KG1 (cell line): Measurements from ENCODE around the gene COG7.
"Not testable (repeated sequence)": the region's sequence is repeated elsewhere in the genome, so short reads cannot be mapped to it uniquely, and the experiment has no call there.

Source experiments
- DNase-seq: peaks from one replicate; lab custom pipeline; 2025; lab: John Stamatoyannopoulos, UW

COG7 gene

DNA sequence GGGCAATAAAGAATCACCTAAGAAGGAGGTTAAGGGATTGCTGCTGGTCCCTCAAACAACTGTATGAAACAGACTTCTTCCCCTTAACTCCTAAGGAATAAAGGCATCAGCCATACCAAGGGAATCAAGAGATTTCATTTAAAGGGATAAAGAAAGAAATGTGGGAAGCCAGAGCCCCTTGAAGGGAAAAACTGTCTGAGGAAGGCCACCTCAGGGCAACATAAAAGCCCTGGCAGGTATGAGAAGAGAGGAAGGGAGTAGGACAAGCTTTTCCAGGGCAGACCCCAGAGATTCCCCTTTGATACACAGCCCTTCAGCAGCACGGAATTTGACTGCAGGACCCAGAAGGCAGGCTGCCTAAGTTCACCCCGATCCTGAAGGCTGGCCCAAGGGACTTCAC, 43.5 kb downstream of the COG7 start:
- DNase-seq = no peak

DNA sequence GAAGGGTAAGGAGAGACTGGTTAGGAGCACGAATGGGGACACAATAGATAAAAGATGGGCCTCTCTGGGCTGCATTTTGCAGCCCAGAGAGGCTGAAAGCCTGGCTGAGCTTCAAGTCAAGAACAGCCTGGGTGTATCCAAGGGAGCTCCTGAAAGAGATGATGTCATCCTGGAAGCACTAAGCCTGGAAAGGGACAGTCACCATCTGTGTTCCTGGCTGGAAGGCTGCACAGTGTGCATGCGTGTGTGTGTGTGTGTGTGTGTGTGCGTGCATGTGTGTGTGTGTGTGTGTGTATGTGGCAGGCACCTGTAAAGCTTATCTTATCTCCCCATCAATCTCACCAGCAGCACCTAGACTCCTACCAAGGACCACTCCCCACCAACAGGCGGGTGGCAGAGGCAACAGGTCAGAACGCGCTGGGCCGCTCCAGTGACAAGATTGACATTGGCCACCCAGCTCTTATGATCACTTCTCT, 44.1 kb downstream of the COG7 start:
- no peak for DNase-seq

DNA sequence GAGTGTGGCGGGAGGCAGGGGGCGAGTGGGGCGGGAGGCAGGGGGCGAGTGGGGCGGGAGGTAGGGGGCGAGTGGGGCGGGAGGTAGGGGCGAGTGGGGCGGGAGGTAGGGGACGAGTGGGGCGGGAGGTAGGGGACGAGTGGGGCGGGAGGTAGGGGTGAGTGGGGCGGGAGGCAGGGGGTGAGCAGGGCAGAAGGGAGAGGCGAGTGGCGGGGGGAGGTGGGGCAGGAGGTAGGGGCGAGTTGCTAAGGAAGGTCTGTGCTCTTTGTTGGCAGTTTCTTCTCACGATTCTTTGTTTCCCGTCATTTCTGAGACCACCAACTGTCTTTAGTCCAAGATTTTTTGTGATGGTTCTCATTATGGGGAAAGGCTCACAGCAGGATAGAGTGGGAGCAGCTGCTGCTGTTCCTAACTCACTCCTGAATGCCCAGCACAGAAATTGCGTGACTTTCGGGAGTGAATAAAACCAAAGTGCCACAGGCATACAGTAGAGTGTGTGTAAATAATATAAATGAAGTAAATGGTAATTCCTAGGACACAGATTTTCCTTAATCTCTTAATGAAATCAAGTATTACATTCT, 44.7 kb downstream of the COG7 start:
- DNase-seq = no peak

DNA sequence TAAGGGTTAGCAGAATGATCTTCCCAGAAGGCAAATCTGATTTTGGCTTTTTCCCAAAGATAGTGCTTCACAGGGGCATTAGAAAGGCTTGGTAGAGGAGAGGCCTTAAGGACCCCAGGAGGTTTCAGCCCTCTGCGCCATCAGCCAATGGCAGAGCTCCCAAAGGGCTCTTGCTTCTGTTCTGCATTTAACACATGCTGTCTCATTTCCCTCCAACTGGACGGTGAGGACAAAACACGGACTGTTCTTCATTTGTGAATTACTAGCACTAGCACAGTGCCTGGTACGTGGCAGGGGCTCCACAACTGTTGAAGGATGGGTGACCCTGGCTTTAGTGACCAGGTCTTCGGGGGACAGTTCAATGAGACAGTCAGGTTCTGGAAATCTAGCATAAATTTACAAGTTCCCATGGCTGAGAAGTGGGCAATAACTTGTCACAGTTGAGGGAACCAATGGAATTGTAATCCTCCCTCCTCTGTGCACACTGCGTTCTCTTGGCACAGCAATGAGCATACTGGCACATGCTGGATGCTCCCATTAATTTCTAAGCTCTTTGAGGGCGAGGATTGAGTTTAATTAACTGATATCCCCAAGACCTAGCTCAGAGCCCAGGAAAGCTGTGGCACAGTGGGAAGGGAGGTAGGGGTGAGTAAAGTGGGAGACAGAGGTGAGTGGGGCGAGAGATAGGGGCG, 45.4 kb downstream of the COG7 start:
- DNase-seq = no peak

DNA sequence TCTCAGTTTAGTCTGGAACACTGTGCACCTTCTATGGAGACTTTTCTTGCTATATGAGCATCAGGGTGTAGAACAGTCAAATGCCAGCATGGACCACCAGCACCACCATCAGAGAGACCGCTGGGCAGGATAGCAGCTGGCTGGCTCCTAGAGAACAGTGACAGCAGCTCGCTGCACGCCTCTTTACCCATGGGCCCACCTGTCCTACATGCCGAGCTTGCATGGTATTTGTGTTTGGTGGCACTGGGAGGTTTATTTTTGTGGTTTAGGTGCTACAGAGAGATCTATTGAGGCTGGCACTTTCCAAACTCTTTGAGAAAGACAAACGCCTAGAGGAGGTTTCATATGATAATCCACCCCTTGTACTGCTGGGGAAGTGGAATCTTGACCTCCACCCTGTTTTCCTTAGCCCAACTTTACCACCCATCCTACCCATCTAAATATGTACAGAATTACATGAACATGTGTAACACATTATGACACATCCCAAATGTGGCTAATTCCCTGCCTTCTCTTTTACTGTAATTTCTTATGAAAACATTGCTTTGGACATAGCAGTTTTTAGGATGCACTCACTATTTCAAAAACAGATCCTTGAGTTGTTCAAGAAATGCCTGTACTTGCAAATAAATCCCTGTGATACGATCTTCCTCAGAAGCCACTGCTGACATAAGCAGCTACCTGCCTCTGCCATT, 46.3 kb downstream of the COG7 start:
- no peak for DNase-seq

DNA sequence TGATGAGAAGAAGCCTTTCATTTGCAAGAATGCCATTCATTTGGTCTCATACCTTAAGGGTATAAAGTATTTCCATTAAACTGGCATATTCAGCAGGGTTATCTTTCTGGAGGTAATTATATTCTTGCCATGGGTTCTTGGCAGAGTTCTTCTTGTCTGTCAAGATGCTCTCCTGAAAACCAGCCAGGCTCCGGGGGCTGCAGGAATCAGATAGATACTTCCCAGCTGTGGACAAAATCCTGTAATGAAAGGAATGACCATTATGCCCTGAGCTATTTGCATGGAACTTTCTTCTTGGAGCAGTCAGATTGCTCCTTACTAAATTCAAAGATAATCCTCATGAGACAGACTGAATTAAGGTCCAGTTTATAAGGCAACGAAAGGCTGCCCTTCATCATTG, 47.0 kb downstream of the COG7 start:
- no peak for DNase-seq

DNA sequence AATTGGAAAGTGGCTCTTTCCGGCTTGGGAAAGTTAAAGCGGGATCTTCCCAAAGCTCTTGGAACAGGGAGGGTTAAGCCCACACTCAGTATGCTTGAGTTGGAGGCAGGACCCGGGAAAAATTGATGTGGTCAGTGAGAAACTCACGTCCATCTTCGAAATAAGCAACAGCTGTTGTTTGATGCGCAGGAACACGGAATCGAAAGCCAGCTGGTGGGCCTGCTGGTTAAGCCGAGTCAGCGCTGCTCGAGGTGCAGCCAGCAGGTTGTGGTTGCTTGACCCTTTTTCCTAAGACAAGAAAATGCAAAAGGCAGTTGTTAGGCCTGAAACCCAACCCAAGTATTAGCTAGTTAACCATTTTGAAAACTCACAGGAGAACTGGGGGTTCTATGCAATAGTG, 49.4 kb downstream of the COG7 start:
- no peak for DNase-seq

DNA sequence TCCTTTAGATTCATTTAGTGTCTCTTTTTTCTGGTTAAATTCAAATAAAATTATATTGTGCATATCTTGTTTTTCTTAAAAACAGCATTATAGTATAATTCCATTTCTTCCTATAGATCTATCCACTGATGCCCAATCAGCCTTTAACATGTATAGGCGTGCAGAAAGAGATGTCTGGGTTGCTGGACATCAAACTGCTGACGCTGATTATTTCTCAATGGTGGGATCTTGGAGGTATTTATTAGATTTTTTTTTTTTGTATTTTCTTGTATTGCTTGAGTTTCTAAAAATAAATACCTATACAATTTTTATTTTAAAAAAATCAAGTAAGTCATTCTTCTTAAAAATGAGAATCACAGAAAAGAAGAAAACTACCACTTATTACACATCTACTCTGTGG, 50.9 kb downstream of the COG7 start:
- no peak for DNase-seq

DNA sequence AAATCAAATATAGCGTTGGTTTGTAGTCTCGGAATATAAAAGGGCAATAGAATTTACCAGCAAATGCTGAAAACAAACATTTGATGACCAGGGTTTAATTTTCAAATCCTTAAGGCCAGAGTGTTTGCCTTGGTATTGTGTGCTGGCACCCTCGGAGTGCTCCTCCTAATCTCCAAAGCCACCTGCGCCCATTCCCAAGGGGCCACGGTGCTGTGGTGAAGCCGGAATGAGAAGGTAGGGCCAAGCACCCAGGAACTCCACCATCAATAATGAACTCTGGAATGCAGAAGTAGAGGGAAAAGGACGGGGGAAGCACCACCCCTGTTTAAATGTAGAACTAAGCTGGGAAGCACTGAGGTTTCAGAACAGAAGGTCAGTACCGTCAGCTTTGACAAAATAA, 51.9 kb downstream of the COG7 start:
- no peak for DNase-seq

DNA sequence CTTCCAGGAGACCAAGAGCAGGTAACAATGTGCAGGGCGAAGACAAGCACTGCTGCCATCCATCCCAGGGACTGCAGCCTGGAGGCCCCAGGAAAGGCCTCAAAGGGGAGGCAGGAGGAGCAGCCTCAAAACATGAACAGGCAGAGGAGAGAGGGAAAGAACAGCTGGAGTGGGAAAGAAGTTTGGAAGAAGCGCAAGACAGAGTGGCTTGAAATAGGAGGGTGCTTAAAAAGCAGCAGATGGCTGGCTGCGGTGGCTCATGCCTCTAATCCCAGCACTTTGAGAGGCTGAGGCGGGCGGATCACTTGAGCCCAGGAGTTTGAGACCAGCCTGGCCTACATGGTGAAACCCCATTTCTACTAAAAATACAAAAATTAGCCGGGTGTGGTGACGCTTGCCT, 52.5 kb downstream of the COG7 start:
- not testable (repeated sequence) for DNase-seq

DNA sequence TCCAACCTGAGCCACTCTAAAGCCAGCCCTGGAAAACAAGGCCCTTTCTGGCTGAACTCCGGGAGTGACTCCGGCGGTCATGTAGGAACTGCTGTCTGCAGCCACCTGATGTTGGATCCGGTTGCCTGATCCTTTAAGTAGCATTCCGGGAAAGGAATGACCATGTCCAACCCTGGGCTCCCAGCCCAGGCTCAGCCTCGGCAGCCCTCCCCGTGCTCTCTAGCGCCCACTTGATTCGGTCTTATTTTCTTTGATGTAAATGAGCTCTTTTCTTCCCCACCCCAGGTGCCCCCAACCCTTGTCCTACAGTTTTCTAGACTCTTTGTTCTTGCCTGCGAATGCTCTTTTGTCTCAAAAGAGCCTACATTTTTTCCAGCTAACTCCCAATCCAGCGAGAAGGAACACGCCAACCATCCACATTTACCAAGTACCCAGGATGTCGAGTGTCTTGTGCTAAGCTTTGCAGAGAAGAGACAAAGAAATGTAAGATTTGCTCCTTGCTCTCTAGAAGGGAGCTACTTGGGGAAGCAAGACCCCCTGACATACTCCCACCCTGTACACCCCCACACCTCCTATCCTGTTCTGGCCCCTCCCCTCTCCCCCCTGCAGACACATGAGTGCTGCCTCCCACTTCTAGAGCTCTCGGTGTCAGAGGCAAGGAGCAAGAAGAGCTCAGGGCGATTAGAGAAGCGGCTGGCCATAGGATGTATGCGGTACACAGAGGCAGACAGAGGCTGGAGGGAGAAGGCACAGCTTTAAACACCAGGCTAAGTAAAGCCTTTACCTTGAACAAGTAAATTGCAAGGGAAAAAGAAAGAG, 53.8 kb downstream of the COG7 start:
- DNase-seq = no peak

DNA sequence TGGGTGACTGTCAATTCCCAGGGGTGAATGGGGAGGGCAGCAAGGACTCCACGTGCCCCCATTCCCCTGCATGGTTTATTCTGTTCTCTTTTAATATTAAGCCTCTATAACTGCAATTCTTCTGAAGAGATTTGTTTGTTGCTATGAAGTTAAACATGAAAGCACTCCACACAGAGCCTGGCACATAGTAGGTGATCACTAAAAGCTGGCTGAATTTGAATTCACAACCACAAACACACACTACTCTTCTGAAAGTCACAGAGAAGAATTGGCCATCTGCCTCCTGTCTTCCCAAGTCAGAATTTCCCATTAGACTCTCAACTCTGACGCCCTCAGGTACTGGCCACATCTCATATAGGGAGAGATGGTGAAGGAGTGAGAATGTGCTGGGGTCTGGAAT, 55.5 kb downstream of the COG7 start:
- DNase-seq = no peak

DNA sequence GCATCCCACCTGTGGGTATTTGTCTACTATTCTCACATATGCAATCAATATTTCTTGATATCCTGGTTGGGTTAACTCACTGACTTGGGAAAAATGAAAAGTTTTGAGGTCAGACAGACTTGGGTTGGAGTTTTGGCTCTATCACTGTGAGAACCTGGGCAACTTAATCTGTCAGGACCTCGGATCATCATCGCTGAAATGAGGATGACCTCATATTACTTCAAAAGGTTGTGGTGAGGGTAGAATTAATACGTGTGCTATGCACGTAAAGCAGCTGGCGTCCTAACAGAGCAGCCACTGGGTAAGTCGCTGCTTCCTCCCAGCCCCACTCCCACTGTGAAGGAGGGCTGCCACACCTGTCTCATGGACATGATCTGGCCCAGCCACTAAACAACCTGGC, 57.3 kb downstream of the COG7 start:
- no peak for DNase-seq

DNA sequence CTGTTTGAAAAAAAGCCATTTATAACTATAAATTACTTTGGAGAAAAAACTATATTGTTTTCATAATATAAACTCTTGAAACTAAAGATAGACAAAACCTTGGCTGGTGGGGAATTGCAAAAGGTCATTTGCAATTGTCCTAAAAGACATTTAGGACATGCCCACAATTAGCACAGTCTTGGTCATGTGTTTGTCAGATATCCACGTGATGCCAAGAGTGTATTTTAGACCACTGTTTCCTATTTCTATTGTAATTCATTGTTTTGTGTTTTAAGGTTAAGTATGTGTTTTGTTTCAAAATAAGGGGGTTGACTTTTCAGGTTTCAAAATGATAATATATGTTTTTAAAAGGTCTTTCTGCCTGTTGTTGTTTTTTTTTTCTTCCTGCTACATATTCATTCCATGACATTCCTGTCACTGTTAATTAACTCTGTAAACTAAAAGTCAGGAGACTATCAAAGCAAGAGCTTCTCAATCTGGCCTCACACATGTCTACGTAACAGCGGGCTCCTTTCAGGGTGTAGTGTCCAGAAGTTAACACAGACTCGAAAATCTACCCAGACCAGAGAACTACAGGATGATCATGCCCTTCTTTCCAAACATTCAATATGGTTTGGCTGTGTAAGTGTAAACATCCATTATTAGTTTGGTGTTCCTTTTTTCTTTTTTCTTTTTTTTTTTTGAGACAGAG, 58.7 kb downstream of the COG7 start:
- DNase-seq = no peak

DNA sequence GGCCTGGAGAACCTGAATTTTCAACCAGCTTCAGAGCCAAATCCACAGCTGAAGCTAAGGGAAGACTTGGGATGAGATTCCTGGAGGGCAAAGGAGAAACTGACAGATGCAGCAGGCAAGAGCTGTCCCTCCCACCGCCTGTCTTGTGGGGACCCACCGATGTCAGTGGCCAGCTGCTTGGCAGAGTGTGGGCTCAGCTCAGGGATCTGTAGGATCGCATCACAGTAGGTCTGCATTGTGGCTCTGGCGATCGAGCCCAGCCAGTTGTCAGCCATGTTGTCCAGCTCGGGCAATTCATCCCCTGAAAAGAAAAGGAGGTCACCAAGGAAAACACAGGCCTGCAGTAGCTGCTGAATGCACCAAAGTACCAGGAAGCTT, 60.8 kb downstream of the COG7 start:
- DNase-seq = no peak

DNA sequence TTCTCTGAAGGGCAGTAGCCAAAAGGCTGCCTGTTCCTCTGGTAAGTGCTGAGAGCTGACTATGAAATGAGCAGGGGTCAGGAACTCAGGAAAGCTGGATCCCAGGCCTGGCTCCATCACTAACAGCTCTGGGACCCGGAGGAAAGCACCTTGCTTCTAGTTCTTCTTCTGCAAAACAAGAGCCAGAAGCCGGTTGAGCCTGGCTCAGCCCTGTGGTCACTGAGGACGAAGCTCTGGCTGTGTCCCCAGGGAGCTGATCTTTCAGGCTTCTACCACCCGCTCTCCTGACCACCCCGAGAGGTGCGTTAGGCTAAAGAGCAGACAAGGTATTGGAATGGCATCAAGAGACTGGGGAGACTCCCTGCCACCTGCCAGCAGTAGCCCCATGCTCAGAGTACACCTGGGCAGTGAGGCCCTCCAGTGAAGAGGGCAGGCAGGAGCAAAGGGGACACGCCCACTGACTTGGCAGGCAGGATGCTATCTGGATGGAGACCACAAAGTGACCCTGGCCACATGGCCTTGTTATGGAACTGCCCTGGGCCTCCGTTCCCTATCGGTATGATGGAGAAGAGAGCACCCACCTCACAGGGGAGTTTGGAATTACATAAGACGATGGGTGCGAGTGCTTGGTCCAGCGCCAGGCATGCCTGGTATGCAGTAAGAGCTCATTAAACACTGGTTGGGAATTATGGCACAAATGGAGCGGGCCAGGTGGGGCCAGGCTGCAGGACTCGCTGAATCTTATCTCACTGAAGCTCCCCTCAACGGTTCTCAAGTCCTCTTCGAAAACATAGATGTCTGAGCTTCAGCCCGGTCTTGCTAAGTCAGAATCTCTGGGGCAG, 61.4 kb downstream of the COG7 start:
- no peak for DNase-seq

DNA sequence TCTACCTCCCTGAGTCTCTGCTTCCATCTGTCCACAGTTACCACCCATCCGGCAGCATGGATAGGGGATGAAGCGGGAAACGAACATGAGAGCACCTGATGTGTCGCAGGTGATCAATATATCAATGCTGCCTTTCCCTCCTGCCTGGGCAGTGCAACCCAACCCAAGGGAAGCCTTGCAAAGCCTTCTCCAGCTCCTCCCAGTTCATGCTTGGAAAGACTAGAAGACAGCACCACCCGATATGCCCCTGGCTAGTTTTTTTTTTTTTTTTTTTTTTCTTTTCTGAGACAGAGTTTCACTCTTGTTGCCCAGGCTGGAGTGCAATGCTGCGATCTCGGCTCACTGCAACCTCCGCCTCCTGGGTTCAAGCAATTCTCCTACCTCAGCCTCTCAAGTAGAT, 63.1 kb downstream of the COG7 start:
- not testable (repeated sequence) for DNase-seq

DNA sequence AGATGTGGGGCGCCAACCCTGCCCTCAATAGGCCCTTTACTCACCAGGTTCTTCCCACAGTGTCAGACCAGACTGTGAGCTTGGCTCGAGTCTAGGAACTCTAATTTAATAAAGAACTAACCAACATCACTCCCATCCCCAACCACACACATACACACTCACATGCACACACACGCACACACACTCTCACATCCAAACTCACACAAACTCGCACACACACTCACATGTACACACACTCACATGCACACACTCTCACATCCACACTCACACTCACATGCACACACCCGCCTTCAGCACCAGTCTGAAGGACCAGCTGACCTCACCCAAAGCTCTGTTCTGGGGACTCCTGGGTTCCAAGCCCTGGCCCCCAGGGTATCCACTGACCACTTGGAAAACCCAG, 63.8 kb downstream of the COG7 start:
- DNase-seq = no peak

DNA sequence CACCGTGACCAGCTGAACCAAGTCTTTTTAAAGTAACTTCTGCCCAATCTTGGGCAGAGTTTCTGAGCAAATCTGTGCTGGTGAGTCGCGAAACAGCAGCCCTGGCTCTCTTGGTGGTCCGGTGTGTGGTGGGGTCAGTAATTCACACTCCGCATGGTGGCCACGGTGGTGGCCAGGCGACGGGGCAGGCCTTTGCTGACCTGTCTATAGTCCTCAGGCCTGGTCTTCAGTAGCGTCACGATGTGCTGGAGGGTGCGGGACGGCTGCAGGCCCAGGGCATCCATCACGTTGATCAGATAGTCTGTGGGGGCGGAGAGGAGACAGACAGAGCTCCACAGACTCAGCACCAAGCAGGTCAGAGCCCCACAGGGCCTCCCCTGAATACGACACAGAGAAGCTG, 64.2 kb downstream of the COG7 start:
- DNase-seq = no peak

DNA sequence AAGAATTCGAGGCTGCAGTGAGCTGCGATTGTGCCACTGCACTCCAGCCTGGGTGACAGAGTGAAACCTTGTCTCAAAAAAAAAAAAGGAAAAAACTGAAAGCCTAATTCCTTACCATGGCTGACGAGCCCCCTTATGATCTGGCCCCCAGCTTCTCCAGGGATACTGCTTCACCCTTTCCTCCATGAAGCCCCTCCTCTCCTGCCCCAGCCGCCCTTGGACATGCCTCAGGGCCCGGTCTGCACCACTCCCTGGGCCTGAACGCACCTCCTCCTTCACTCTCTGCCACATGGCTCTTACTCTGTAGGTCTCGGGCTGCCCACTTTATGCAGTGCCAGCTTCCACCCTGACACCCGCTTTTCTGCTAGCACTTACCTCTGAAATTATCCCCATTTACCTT, 65.3 kb downstream of the COG7 start:
- DNase-seq = no peak

DNA sequence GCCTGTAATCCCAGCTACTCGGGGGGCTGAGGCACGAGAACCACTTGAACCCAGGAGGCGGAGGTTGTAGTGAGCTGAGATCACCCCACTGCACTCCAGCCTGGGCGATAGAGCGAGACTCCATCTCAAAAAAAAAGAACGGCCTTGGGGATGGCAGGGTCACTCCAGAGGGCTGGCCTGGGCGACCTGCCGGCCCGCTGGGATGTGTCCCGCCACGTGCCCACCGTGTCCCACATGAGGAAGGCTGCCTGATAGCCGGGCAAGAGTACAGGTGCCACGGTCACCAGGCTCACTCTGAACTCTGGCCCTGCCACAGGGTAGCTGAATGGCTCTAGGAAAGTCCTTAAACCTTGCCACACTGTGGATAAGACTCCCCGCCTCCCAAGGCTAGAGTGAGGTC, 67.5 kb downstream of the COG7 start:
- DNase-seq = no peak
